B cell (primary cell): ENCODE data around the gene POLD1. TPM values are rescaled to one million over a fixed set of nuclear protein-coding genes. Genes with fewer than 3 reads are reported as not detected.

Experiments used
- ATAC-seq: fragments of 200-7000 bp; cut with Tn5 transposase; one replicate; pipeline ENCODE4 v1.10.0; 2021; ENCODE audit warnings: low read depth, mild to moderate bottlenecking, moderate number of reproducible peaks, moderate library complexity
- CTCF ChIA-PET: fragments of 350-600 bp; sonication (Branson Sonifier 250); formaldehyde crosslinking; loops from one replicate; lab custom pipeline; 2021; ENCODE audit warnings: antibody characterized with exemption, inconsistent platforms; lab: Charles Lee
- POLR2A ChIA-PET: fragments of 350-600 bp; sonication (Branson Sonifier 250); formaldehyde crosslinking; loops from one replicate; lab custom pipeline; 2021; ENCODE audit warnings: antibody characterized with exemption; lab: Charles Lee
- DNase-seq: peaks from one replicate; pipeline ENCODE4 v3.0.0; 2013
- H2AFZ ChIP-seq: 2 replicates; pipeline ENCODE4 v1.6.1; 2012; ENCODE audit warnings: mild to moderate bottlenecking, low read depth, low read length; ENCODE audit not compliant: insufficient read depth, poor library complexity, severe bottlenecking
- H3K27ac ChIP-seq, 2 donors: 1 replicate in 1 of 2; 2 replicates in 1 of 2; pipeline ENCODE4 v1.5.1; 2012 to 2013; ENCODE audit warnings: low read length in 2 of 2, mild to moderate bottlenecking in 2 of 2, moderate library complexity in 1 of 2
- H3K27me3 ChIP-seq, 4 experiments: fragments of 200-600 bp in 1 of 4; sonication (generic) in 1 of 4; replicated peaks in 1 of 4; 1 replicate in 2 of 4; 2 replicates in 2 of 4; pipeline versions ENCODE4 v1.6.1 to v1.7.0; 2013 to 2016; ENCODE audit warnings: low read length in 3 of 4, mild to moderate bottlenecking in 2 of 4, mixed read lengths in 1 of 4, moderate library complexity in 1 of 4; ENCODE audit not compliant: insufficient read depth in 4 of 4, control insufficient read depth in 3 of 4; ENCODE audit errors: control extremely low read depth in 1 of 4
- H3K36me3 ChIP-seq, 2 experiments: replicated peaks in 1 of 2; 1 replicate in 1 of 2; 2 replicates in 1 of 2; pipeline versions ENCODE4 v1.6.1 to v1.7.1; 2013; ENCODE audit warnings: low read length in 1 of 2; ENCODE audit not compliant: insufficient read depth in 2 of 2, control insufficient read depth in 1 of 2; ENCODE audit errors: control extremely low read depth in 1 of 2, extremely low read depth in 1 of 2
- H3K4me1 ChIP-seq, 2 donors: fragments of 200-600 bp in 1 of 2; sonication (generic) in 1 of 2; 1 replicate in 1 of 2; 2 replicates in 1 of 2; pipeline versions ENCODE4 v1.5.1 to v1.6.1; 2013 to 2017; ENCODE audit warnings: low read length in 2 of 2; ENCODE audit not compliant: control insufficient read depth in 2 of 2, insufficient read depth in 2 of 2
- H3K4me2 ChIP-seq: replicated peaks from 2 replicates; pipeline ENCODE3; 2012; ENCODE audit warnings: mild to moderate bottlenecking, low read depth, low read length; ENCODE audit not compliant: poor library complexity, severe bottlenecking
- H3K4me3 ChIP-seq, 5 experiments: fragments of 200-600 bp in 1 of 5; sonication (generic) in 1 of 5; 1 replicate in 3 of 5; 2 replicates in 2 of 5; pipeline versions ENCODE4 v1.5.1 to v1.7.0; 2011 to 2016; ENCODE audit warnings: low read length in 4 of 5, mild to moderate bottlenecking in 4 of 5, low read depth in 2 of 5, control low read depth in 1 of 5, moderate library complexity in 1 of 5; ENCODE audit not compliant: insufficient read depth in 1 of 5; ENCODE audit errors: control extremely low read depth in 1 of 5, extremely low read depth in 1 of 5
- H3K79me2 ChIP-seq: fragments of 200-600 bp; sonication (generic); one replicate; pipeline ENCODE4 v1.6.0; 2016; ENCODE audit warnings: low read length; ENCODE audit not compliant: control insufficient read depth, insufficient read depth
- H3K9ac ChIP-seq: fragments of 200-600 bp; sonication (generic); 2 replicates; pipeline ENCODE4 v1.6.1; 2017; ENCODE audit warnings: mild to moderate bottlenecking, low read length, moderate library complexity
- H3K9me3 ChIP-seq, 3 donors: one replicate each; pipeline versions ENCODE4 v1.6.1 to v1.7.1; 2013; ENCODE audit warnings: low read length in 2 of 3; ENCODE audit not compliant: control insufficient read depth in 2 of 3, insufficient read depth in 1 of 3; ENCODE audit errors: control extremely low read depth in 1 of 3
- H4K20me1 ChIP-seq: 2 replicates; pipeline ENCODE4 v1.6.0; 2012; ENCODE audit warnings: mild to moderate bottlenecking, low read length; ENCODE audit not compliant: insufficient read depth, control insufficient read depth, poor library complexity, severe bottlenecking
- H3K27ac Mint-ChIP-seq: one replicate; pipeline ENCODE4 v1.8.0; 2021; ENCODE audit warnings: mixed read lengths
- H3K27me3 Mint-ChIP-seq: one replicate; pipeline ENCODE4 v1.8.0; 2021; ENCODE audit warnings: mixed read lengths
- H3K4me1 Mint-ChIP-seq: one replicate; pipeline ENCODE4 v1.8.0; 2021; ENCODE audit warnings: mixed read lengths
- H3K4me3 Mint-ChIP-seq: one replicate; pipeline ENCODE4 v1.8.0; 2021; ENCODE audit warnings: mixed read lengths
- H3K9me3 Mint-ChIP-seq: one replicate; pipeline ENCODE4 v1.8.0; 2022; ENCODE audit warnings: mixed read lengths; ENCODE audit not compliant: insufficient read depth
- EZH2 ChIP-seq: IDR thresholded peaks from 2 replicates; pipeline ENCODE4 v1.6.1; 2012; ENCODE audit warnings: borderline replicate concordance, low read depth, mild to moderate bottlenecking, moderate library complexity, low read length; ENCODE audit not compliant: insufficient read depth, poor library complexity, severe bottlenecking
- WGBS: methylation state at CpG from one replicate; pipeline ENCODE4 v1.1.5; 2013; ENCODE audit warnings: missing lambda C conversion rate; ENCODE audit not compliant: insufficient coverage; 5-methylcytosine and 5-hydroxymethylcytosine counted together
- intact Hi-C: fragments of 100-400 bp; cut with micrococcal nuclease; formaldehyde crosslinking; loops from one replicate; pipeline ENCODE4 v1.10.0; 2022
- polyA plus RNA-seq: library from polyadenylated mRNA; depleted of rRNA; stranded (reverse); fragments of >200 nt; gene quantifications from 2 replicates; pipeline ENCODE4 v1.2.3, GENCODE V29; 2012
- total RNA-seq, 2 donors: library from RNA; stranded (reverse); fragments of 120-200 nt in 1 of 2; gene quantifications; 1 replicate in 1 of 2; 2 replicates in 1 of 2; pipeline versions ENCODE4 v1.2.3 to v1.2.4, GENCODE V29; 2013 to 2022
- TF ChIP-seq, protein P1 (sequence below): fragments of 200-600 bp; IDR thresholded peaks from one replicate; pipeline ENCODE4 v1.8.0; 2022; ENCODE audit warnings: antibody characterized with exemption, mild to moderate bottlenecking

The POLD1 gene
- total and polyA plus RNA-seq, 2 donors (not counting 1 experiment from before 2014, with no cell fraction given): 43.6 to 65.2 TPM

- Histone ChIP-seq H3K4me2 (no peak overlapping the region), H3K4me3 (no peak overlapping the region), H3K4me1 (peaks cover 18 to 30% of the 10 kb centered on the region in 2 donors), H2AFZ (no peak overlapping the region), H4K20me1 (peaks cover 50% of the 10 kb centered on the region), H3K9me3 (no peaks in the 10 kb centered on the region), H3K27me3 (no peaks in the 10 kb centered on the region), H3K79me2 (peaks cover 30% of the 10 kb centered on the region), H3K27ac (no peak overlapping the region), H3K36me3 (peaks cover 1 to 56% of the 10 kb centered on the region in 2 experiments), H3K9ac (no peak overlapping the region)
- Mint-ChIP-seq H3K9me3 (no peaks in the 10 kb centered on the region), H3K4me3 (no peak overlapping the region), H3K27me3 (no peaks in the 10 kb centered on the region), H3K4me1 (peaks cover 41% of the 10 kb centered on the region), H3K27ac (no peak overlapping the region)
- DNase-seq: peak; percentile 30
- intact Hi-C loops: no loop called here
- ATAC-seq: no peak
- TF ChIP-seq EZH2: no peak
- TF ChIP-seq, protein P1, sequence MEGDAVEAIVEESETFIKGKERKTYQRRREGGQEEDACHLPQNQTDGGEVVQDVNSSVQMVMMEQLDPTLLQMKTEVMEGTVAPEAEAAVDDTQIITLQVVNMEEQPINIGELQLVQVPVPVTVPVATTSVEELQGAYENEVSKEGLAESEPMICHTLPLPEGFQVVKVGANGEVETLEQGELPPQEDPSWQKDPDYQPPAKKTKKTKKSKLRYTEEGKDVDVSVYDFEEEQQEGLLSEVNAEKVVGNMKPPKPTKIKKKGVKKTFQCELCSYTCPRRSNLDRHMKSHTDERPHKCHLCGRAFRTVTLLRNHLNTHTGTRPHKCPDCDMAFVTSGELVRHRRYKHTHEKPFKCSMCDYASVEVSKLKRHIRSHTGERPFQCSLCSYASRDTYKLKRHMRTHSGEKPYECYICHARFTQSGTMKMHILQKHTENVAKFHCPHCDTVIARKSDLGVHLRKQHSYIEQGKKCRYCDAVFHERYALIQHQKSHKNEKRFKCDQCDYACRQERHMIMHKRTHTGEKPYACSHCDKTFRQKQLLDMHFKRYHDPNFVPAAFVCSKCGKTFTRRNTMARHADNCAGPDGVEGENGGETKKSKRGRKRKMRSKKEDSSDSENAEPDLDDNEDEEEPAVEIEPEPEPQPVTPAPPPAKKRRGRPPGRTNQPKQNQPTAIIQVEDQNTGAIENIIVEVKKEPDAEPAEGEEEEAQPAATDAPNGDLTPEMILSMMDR: no peak
- ChIA-PET CTCF (no interaction called here), POLR2A (no interaction called here)
- WGBS: 97% methylated on average over 6 of the region's 8 CpGs
Observed at GRCh38 chr19:50380751-50381151, 3.4 kb upstream of the POLD1 start.

- Histone ChIP-seq H3K79me2 (peaks cover 37% of the 10 kb centered on the region), H4K20me1 (peaks cover 47% of the 10 kb centered on the region), H3K9ac (no peak overlapping the region), H3K4me2 (no peak overlapping the region), H3K36me3 (peaks cover 1 to 61% of the 10 kb centered on the region in 2 experiments), H3K9me3 (no peaks in the 10 kb centered on the region), H3K27me3 (no peaks in the 10 kb centered on the region), H3K4me3 (no peak overlapping the region), H2AFZ (no peak overlapping the region), H3K4me1 (peaks cover 16 to 23% of the 10 kb centered on the region in 2 donors), H3K27ac (no peak overlapping the region)
- H3K27me3 Mint-ChIP-seq: no peaks in the 10 kb centered on the region
- H3K27ac Mint-ChIP-seq: no peak overlapping the region
- TF ChIP-seq, protein P1: no peak
- TF ChIP-seq EZH2: no peak
- intact Hi-C loops: no loop called here
- H3K4me1 Mint-ChIP-seq: peaks cover 34% of the 10 kb centered on the region
- H3K4me3 Mint-ChIP-seq: no peak overlapping the region
- WGBS: 96% methylated on average over 56 of the region's 58 CpGs
- ATAC-seq: no peak
- CTCF ChIA-PET: no interaction called here
- DNase-seq: peak; percentile 50
- H3K9me3 Mint-ChIP-seq: no peaks in the 10 kb centered on the region
- POLR2A ChIA-PET: no interaction called here
Observed at GRCh38 chr19:50381881-50382729, 2.0 kb upstream of the POLD1 start.
